ENCODE results near the gene DNTTIP2. TPM values are rescaled to one million over a fixed set of nuclear protein-coding genes. Genes with fewer than 3 reads are reported as not detected.

Gene DNTTIP2
- total RNA-seq, 1 experiment from 2014 or later: 39.9 TPM

GRCh38 chr1:93841771-93842170 is 37.2 kb downstream of the DNTTIP2 start:
- Histone ChIP-seq H3K4me1 (no peaks in the 10 kb centered on the region; the same call in 1 of the 2 replicates), H3K27me3 (replicated peaks; ENCODE audit: control insufficient read depth, insufficient read depth, low read length) (no peaks in the 10 kb centered on the region), H3K36me3 (ENCODE audit: control insufficient read depth, insufficient read depth, low read length) (no peaks in the 10 kb centered on the region), H3K9me3 (no peaks in the 10 kb centered on the region), H3K4me3 (ENCODE audit: low read depth, low read length) (no peak overlapping the region)
- POLR2A ChIA-PET: no interaction called here
- H3K9me3 Mint-ChIP-seq (ENCODE audit: unreplicated experiment): peaks cover 10% of the 10 kb centered on the region
- H3K27ac Mint-ChIP-seq (ENCODE audit: unreplicated experiment): no peak overlapping the region
- H3K36me3 Mint-ChIP-seq (ENCODE audit: insufficient read depth, unreplicated experiment): peaks cover 9% of the 10 kb centered on the region
- no peaks in the 10 kb centered on the region for H3K27me3 Mint-ChIP-seq (ENCODE audit: insufficient read depth, unreplicated experiment)
- TF ChIP-seq CTCF (IDR thresholded peaks at IDR 0.05; ENCODE audit: insufficient read depth in 1 of 2, low read depth in 1 of 2, low read length in 1 of 2, severe bottlenecking in 1 of 2, unreplicated experiment in 1 of 2): no peak
- CTCF ChIA-PET: no interaction called here
- no peaks in the 10 kb centered on the region for H3K4me1 Mint-ChIP-seq (ENCODE audit: low read depth, unreplicated experiment)
- no peak for DNase-seq
- no peak overlapping the region for H3K4me3 Mint-ChIP-seq (ENCODE audit: unreplicated experiment)
- intact Hi-C loops (cut with micrococcal nuclease; ENCODE audit: unreplicated experiment): loop anchor here (5.0 to 10.0 kb wide), 2 partner anchors 404 to 537 kb away; no protein-coding TSS in a partner anchor
- no TSS peak for BruUV-seq (replicated peaks)

GRCh38 chr1:93840956-93841482 is 38.0 kb downstream of the DNTTIP2 start:
- no peak overlapping the region for H3K27ac Mint-ChIP-seq (ENCODE audit: unreplicated experiment)
- POLR2A ChIA-PET: no interaction called here

GRCh38 chr1:93839753-93840152 is 39.3 kb downstream of the DNTTIP2 start:
- no peak for DNase-seq
- no peaks in the 10 kb centered on the region for H3K27me3 Mint-ChIP-seq (ENCODE audit: insufficient read depth, unreplicated experiment)
- intact Hi-C loops (cut with micrococcal nuclease; ENCODE audit: unreplicated experiment): loop anchor here (5.0 to 10.0 kb wide), 2 partner anchors 402 to 535 kb away; no protein-coding TSS in a partner anchor
- no peak for TF ChIP-seq CTCF (IDR thresholded peaks at IDR 0.05; ENCODE audit: insufficient read depth in 1 of 2, low read depth in 1 of 2, low read length in 1 of 2, severe bottlenecking in 1 of 2, unreplicated experiment in 1 of 2)
- Histone ChIP-seq H3K36me3 (ENCODE audit: control insufficient read depth, insufficient read depth, low read length) (no peaks in the 10 kb centered on the region), H3K4me1 (no peaks in the 10 kb centered on the region; the same call in 1 of the 2 replicates), H3K9me3 (no peaks in the 10 kb centered on the region), H3K27me3 (replicated peaks; ENCODE audit: control insufficient read depth, insufficient read depth, low read length) (no peaks in the 10 kb centered on the region), H3K4me3 (ENCODE audit: low read depth, low read length) (no peak overlapping the region)
- H3K4me3 Mint-ChIP-seq (ENCODE audit: unreplicated experiment): no peak overlapping the region
- BruUV-seq (replicated peaks): no TSS peak
- no peaks in the 10 kb centered on the region for H3K4me1 Mint-ChIP-seq (ENCODE audit: low read depth, unreplicated experiment)
- CTCF ChIA-PET: no interaction called here
- peaks cover 31% of the 10 kb centered on the region for H3K9me3 Mint-ChIP-seq (ENCODE audit: unreplicated experiment)
- no peak overlapping the region for H3K27ac Mint-ChIP-seq (ENCODE audit: unreplicated experiment)
- H3K36me3 Mint-ChIP-seq (ENCODE audit: insufficient read depth, unreplicated experiment): no peaks in the 10 kb centered on the region
- POLR2A ChIA-PET: no interaction called here

More at GRCh38 chr1:93840956-93841482, 38.0 kb downstream of the DNTTIP2 start:
- TF ChIP-seq CTCF (IDR thresholded peaks at IDR 0.05; ENCODE audit: insufficient read depth in 1 of 2, low read depth in 1 of 2, low read length in 1 of 2, severe bottlenecking in 1 of 2, unreplicated experiment in 1 of 2): no peak
- peaks cover 18% of the 10 kb centered on the region for H3K9me3 Mint-ChIP-seq (ENCODE audit: unreplicated experiment)
- Histone ChIP-seq H3K4me3 (ENCODE audit: low read depth, low read length) (no peak overlapping the region), H3K4me1 (no peaks in the 10 kb centered on the region; the same call in 1 of the 2 replicates), H3K9me3 (no peaks in the 10 kb centered on the region), H3K36me3 (ENCODE audit: control insufficient read depth, insufficient read depth, low read length) (no peaks in the 10 kb centered on the region), H3K27me3 (replicated peaks; ENCODE audit: control insufficient read depth, insufficient read depth, low read length) (no peaks in the 10 kb centered on the region)
- no peak for DNase-seq
- no peak overlapping the region for H3K4me3 Mint-ChIP-seq (ENCODE audit: unreplicated experiment)
- H3K36me3 Mint-ChIP-seq (ENCODE audit: insufficient read depth, unreplicated experiment): peaks cover 3% of the 10 kb centered on the region
- CTCF ChIA-PET: no interaction called here
- no peaks in the 10 kb centered on the region for H3K27me3 Mint-ChIP-seq (ENCODE audit: insufficient read depth, unreplicated experiment)
- no peaks in the 10 kb centered on the region for H3K4me1 Mint-ChIP-seq (ENCODE audit: low read depth, unreplicated experiment)
- BruUV-seq (replicated peaks): no TSS peak
- intact Hi-C loops (cut with micrococcal nuclease; ENCODE audit: unreplicated experiment): loop anchor here (5.0 to 10.0 kb wide), 2 partner anchors 404 to 536 kb away; no protein-coding TSS in a partner anchor

Data from Caco-2 (cell line).